Cardiac fibroblast (primary cell): Measurements from ENCODE around the gene HK2.
A peak's percentile ranks its signal among the peaks of the same experiment; 100 is the strongest.
"Not testable (repeated sequence)": the region's sequence is repeated elsewhere in the genome, so short reads cannot be mapped to it uniquely, and the experiment has no call there.

Experiments used
- DNase-seq, 2 donors: peaks; one replicate each; pipeline versions ENCODE4 v3.0.0 to v3.0.0-alpha.2; 2010; ENCODE audit warnings: low read depth in 2 of 2
- H3K4me3 ChIP-seq, 2 donors: replicated peaks in 1 of 2; 1 replicate in 1 of 2; 2 replicates in 1 of 2; pipeline ENCODE4 v1.5.1; 2011; ENCODE audit warnings: low read depth in 2 of 2, low read length in 2 of 2, mild to moderate bottlenecking in 2 of 2, moderate library complexity in 1 of 2
- TF ChIP-seq, protein P1 (sequence below): IDR thresholded peaks from one replicate; pipeline ENCODE4 v1.5.1; 2011; ENCODE audit warnings: low read depth, mild to moderate bottlenecking, low read length, inconsistent platforms

The HK2 gene

DNA sequence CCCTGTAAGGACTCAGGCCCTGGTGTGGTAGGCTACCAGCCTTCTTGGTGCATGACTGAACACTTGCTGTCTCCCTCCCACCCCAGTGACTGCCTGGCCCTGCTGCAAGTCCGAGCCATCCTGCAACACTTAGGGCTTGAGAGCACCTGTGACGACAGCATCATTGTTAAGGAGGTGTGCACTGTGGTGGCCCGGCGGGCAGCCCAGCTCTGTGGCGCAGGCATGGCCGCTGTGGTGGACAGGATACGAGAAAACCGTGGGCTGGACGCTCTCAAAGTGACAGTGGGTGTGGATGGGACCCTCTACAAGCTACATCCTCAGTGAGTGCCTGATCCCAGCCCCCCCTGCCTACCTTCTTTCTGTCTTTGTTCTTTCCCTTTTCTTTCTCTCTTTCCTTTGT, 55.2 kb downstream of the HK2 start:
- no peak overlapping the region for H3K4me3 ChIP-seq
- DNase-seq = no peak
- TF ChIP-seq, protein P1, sequence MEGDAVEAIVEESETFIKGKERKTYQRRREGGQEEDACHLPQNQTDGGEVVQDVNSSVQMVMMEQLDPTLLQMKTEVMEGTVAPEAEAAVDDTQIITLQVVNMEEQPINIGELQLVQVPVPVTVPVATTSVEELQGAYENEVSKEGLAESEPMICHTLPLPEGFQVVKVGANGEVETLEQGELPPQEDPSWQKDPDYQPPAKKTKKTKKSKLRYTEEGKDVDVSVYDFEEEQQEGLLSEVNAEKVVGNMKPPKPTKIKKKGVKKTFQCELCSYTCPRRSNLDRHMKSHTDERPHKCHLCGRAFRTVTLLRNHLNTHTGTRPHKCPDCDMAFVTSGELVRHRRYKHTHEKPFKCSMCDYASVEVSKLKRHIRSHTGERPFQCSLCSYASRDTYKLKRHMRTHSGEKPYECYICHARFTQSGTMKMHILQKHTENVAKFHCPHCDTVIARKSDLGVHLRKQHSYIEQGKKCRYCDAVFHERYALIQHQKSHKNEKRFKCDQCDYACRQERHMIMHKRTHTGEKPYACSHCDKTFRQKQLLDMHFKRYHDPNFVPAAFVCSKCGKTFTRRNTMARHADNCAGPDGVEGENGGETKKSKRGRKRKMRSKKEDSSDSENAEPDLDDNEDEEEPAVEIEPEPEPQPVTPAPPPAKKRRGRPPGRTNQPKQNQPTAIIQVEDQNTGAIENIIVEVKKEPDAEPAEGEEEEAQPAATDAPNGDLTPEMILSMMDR = no peak

DNA sequence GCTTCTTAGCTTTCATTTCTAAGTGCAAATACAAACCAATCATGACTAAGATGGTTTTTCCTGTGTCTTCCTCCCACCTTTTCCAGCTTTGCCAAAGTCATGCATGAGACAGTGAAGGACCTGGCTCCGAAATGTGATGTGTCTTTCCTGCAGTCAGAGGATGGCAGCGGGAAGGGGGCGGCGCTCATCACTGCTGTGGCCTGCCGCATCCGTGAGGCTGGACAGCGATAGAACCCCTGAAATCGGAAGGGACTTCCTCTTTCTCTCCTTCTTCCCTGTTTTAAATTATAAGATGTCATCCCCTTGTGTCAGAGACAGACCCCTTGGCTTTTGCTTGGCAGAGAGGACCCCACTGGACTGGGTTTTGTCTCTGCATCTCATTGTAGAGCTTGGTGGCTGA, 56.8 kb downstream of the HK2 start:
- TF ChIP-seq, protein P1 = no peak
- DNase-seq = no peak
- no peak overlapping the region for H3K4me3 ChIP-seq

DNA sequence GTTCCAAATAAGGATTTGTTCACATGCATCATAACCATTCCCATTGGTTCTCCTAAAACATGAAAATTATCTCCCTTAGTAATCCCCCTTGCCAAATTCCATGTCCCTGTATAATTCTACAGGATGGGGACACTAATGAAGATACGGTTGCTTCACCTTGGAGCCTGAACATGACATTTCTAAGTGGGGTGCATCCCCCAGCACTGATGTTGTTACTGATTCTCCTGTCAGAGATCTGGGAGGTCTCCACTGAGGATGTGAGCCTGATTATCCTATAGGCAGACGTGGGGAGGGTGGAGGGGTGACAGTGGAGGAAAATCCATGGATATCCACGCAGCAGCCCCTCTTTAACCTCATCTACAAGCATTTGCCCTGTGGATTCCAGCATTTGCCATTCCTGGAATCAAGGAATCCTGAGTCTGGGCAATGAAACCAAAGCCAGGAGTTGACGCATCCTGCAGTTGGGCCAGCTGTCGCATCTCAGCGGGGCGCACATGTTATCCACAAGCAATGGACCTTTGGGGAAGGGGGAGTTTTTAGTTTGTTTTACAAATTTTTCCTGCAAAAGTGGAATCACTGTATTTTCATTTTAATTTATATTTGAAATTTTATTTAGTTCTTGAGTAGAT, 57.3 kb downstream of the HK2 start:
- no peak overlapping the region for H3K4me3 ChIP-seq
- no peak for DNase-seq
- TF ChIP-seq, protein P1 = no peak

DNA sequence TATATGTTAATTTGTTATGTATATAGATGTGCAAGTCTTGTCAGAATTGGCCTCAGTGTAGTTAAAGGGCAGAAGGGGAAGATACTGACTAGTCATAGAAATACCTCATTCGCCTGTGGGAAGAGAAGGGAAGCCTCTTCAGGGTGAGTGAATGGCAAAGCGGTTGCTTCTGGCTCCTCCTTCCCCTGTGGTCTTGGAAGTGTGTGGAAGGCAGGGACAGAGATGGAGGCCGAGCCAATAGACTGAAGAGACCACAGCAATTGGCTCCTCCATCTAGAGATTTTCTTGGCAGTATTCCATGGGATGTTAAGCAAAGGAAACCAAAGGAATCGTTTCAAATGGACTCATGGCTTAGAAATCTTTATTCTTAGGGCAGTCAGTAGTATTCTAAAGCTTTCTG, 57.9 kb downstream of the HK2 start:
- not testable (repeated sequence) for H3K4me3 ChIP-seq
- peak; percentile 71 to 79 for DNase-seq

DNA sequence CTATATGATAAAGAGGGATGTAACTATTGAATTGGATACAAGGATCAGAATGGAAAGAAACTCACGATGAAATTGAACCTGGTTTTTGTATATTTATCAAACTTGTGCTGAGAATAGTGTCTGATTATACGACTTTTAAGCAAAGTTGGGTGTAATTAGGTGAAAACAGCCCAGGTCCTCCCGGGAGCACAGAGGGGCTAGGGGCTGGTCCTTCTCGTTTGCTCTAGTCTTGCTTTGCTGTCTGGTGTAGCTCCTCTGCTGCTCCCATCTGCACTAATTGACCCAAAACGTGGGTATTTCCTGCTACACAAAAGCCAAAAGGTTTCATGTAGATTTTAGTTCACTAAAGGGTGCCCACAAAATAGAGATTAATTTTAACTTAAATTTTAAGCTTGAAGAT, 58.7 kb downstream of the HK2 start:
- DNase-seq = no peak
- TF ChIP-seq, protein P1 = no peak
- H3K4me3 ChIP-seq = no peak overlapping the region

DNA sequence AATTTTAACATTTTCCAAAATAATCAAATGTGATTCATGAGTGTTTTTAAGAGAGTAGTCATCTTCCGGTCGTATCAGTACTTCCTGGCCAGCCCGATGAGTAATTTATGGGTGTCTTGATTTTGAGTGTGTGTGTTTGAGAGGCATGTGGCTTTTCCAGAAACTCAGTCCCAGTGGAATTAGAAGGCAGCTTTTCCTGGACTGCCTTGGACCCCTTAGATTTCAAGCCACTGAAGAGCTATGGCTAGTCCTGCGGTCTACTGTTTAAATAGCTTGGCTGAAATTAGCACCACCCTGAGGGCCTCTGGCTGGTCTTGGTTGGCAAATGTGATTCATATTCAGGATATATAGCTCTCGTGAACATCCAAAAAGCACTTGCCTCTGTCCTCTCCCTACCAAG, 59.4 kb downstream of the HK2 start:
- TF ChIP-seq, protein P1 = no peak
- no peak overlapping the region for H3K4me3 ChIP-seq
- peak; percentile 88 to 89 for DNase-seq

DNA sequence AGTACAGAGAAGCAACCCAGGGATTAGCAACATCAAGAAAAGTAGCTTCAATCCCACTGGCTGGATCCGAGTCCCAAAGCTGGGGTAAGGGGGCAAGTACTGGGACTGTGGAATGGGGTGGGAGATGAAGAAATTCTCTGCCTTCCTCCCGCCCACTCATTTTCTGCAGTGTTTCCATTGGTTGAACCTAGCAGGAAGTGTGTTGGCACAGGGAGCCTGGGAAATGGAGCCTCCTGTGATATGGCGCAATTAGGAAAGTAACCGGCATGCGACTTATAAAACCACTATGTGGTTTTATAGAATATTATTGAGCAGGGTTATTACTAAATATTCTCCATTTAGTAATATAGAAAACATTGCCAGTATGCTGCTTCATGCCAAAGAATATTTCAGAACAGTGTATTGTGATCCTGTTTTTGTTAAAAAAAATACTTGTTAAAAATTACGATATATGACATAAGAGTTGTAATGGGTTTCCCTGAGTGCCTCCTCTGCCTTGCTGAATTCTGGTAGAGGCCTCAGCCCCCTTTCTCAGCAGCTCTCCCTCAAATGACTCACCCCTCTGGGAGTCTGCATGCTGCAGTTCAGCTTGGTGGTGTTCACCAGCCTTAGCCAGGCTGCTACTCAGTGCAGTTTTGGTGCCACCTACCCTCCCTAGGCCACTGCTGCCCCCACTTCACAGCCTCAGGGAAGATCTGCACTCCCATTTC, 60.5 kb downstream of the HK2 start:
- no peak overlapping the region for H3K4me3 ChIP-seq
- DNase-seq = peak; percentile 92 to 94
- TF ChIP-seq, protein P1 = no peak
